Adrenal gland (tissue), 12 donors: ENCODE results near the gene SLC7A5. TPM values are rescaled to one million over a fixed set of nuclear protein-coding genes. Genes with fewer than 3 reads are reported as not detected.

Source experiments
- DNase-seq, 7 donors: peaks; one replicate each; pipeline ENCODE4 v3.0.0-alpha.2; 2019 to 2020
- H3K27ac ChIP-seq, 5 donors: fragments of 200-600 bp; sonication (generic) in 4 of 5; 1 replicate in 3 of 5; 2 replicates in 2 of 5; pipeline versions ENCODE4 v1.5.1 to v1.8.0; 2016 to 2020; ENCODE audit warnings: mild to moderate bottlenecking in 1 of 5
- H3K27me3 ChIP-seq: fragments of 200-600 bp; 2 replicates; pipeline ENCODE4 v1.8.0; 2021
- H3K36me3 ChIP-seq, 2 donors: fragments of 200-600 bp; replicated peaks in 1 of 2; 1 replicate in 1 of 2; 2 replicates in 1 of 2; pipeline versions ENCODE4 v1.5.1 to v1.8.0; 2018 to 2022
- H3K4me1 ChIP-seq, 2 donors: fragments of 200-600 bp; replicated peaks in 1 of 2; 1 replicate in 1 of 2; 2 replicates in 1 of 2; pipeline versions ENCODE4 v1.5.1 to v1.8.0; 2018 to 2021
- H3K4me3 ChIP-seq, 4 donors: fragments of 200-600 bp; sonication (generic) in 3 of 4; one replicate each; pipeline ENCODE4 v1.5.1; 2016 to 2018
- H3K9me3 ChIP-seq, 3 donors: fragments of 200-600 bp; sonication (generic) in 1 of 3; replicated peaks in 1 of 3; 1 replicate in 2 of 3; 2 replicates in 1 of 3; pipeline versions ENCODE4 v1.5.1 to v1.8.0; 2016 to 2021
- CTCF ChIP-seq, 6 experiments: fragments of 450-650 bp in 4 of 6; fragments of 200-600 bp in 2 of 6; sonication (generic) in 1 of 6; IDR thresholded peaks; 1 replicate in 5 of 6; 2 replicates in 1 of 6; pipeline versions ENCODE4 v1.5.1 to v1.8.0; 2016 to 2021; ENCODE audit warnings: antibody characterized with exemption in 6 of 6, mild to moderate bottlenecking in 2 of 6, moderate library complexity in 1 of 6
- POLR2A ChIP-seq, 2 donors: fragments of 450-650 bp; IDR thresholded peaks; one replicate each; pipeline ENCODE4 v1.6.1; 2017; ENCODE audit warnings: antibody characterized with exemption in 2 of 2, mild to moderate bottlenecking in 2 of 2, moderate library complexity in 1 of 2
- WGBS, 4 donors: extraction: QIAGEN DNeasy Blood & Tissue Kit in 2 of 4; methylation state at CpG; one replicate each; pipeline versions ENCODE4 v1.1.5 to v1.1.7; 2013 to 2017; 5-methylcytosine and 5-hydroxymethylcytosine counted together
- intact Hi-C, 2 donors: fragments of 100-400 bp; cut with DNase I; formaldehyde crosslinking; loops; one replicate each; pipeline versions ENCODE4 v1.14.1 to v1.15.0; 2022 to 2023
- microRNA-seq, 3 donors: library from miRNA; unstranded; fragments of <30 nt; microRNA quantifications; one replicate each; pipeline ENCODE4, GENCODE V29; 2017 to 2020
- polyA plus RNA-seq, 3 donors: library from polyadenylated mRNA; stranded (reverse); fragments of 200-250 nt in 2 of 3; fragments of 350-450 nt in 1 of 3; fragmentation: Illumina TruSeq in 1 of 3; extraction: RNeasy Lipid Tissue Mini Kit (QIAGEN cat#74804) in 1 of 3; gene quantifications; one replicate each; pipeline ENCODE4 v1.2.3, GENCODE V29; 2013 to 2014
- small RNA-seq, 2 donors: library from RNA; depleted of rRNA; stranded (forward); fragments of <200 nt; gene quantifications; one replicate each; pipeline ENCODE3, GENCODE V24; 2016
- total RNA-seq, 9 donors: library from RNA; depleted of rRNA in 4 of 9; stranded (reverse); fragments of >200 nt in 4 of 9; fragments of 120-200 nt in 1 of 9; fragmentation: NEBNext Ultra II Directional in 1 of 9; extraction: Animal tissue kit (Norgen Biotek cat#: 25700) in 1 of 9; gene quantifications; one replicate each; pipeline versions ENCODE4 v1.1.0 to v1.2.4, GENCODE V29; 2013 to 2023
- donor health status: healthy with polysubstance abuse.
- donor health status: Bipolar disorder and iron deficiency.
- donor health status: DM: yes; HTN: yes; CAD: no.
- donor health status: DM: no; HTN: no; CAD: no.
- donor health status: DM: no; HTN: no; CAD: no.
- donor health status: DM: yes; HTN: yes; CAD: no.

The SLC7A5 gene
- total and polyA plus RNA-seq, 12 donors = 0.69 to 9.1 (median 2.4) TPM

- intact Hi-C loops = no loop called here
- 38 to 48% (median 42%) methylated on average over 7 to 10 of the region's 10 CpGs for WGBS, 4 donors
- peak in 6 of 7 donors; percentile 29 to 75 (median 64) for DNase-seq
- H3K4me3 ChIP-seq = no peak overlapping the region
- H3K9me3 ChIP-seq = no peaks in the 10 kb centered on the region
- TF ChIP-seq POLR2A (IDR thresholded peaks at IDR 0.05) (no peak), CTCF (IDR thresholded peaks at IDR 0.05) (no peak)
- H3K36me3 ChIP-seq = no peaks in the 10 kb centered on the region
- no peaks in the 10 kb centered on the region for H3K27me3 ChIP-seq
- H3K4me1 ChIP-seq = no peaks in the 10 kb centered on the region
- H3K27ac ChIP-seq = no peak overlapping the region
Observed at GRCh38 chr16:87784812-87785211, 84.5 kb downstream of the SLC7A5 start.

- no peak for DNase-seq
- Histone ChIP-seq H3K27ac (no peak overlapping the region), H3K9me3 (no peaks in the 10 kb centered on the region), H3K4me3 (no peak overlapping the region), H3K4me1 (peaks cover 0 to 7% of the 10 kb centered on the region in 2 donors), H3K27me3 (no peaks in the 10 kb centered on the region), H3K36me3 (no peaks in the 10 kb centered on the region)
- TF ChIP-seq POLR2A (IDR thresholded peaks at IDR 0.05) = no peak
- no peak for TF ChIP-seq CTCF (IDR thresholded peaks at IDR 0.05)
- intact Hi-C loops = no loop called here
- 81 to 87% (median 84%) methylated on average over 4 of the region's 4 CpGs for WGBS, 4 donors
Observed at GRCh38 chr16:87782033-87782432, 87.3 kb downstream of the SLC7A5 start.

GRCh38 chr16:87780385-87780989, 88.8 kb downstream of the SLC7A5 start:
- DNase-seq = peak in 6 of 7 donors; percentile 27 to 62 (median 40)
- Histone ChIP-seq H3K27ac (peak overlapping the region in 1 of 5 donors; percentile 30), H3K4me1 (peaks cover 0 to 7% of the 10 kb centered on the region in 2 donors), H3K36me3 (no peaks in the 10 kb centered on the region), H3K27me3 (no peaks in the 10 kb centered on the region), H3K9me3 (no peaks in the 10 kb centered on the region), H3K4me3 (no peak overlapping the region)
- intact Hi-C loops = no loop called here
- TF ChIP-seq POLR2A (IDR thresholded peaks at IDR 0.05) (no peak), CTCF (IDR thresholded peaks at IDR 0.05) (no peak)
- 71 to 77% (median 75%) methylated on average over 8 to 10 of the region's 10 CpGs for WGBS, 4 donors

Small RNA genes lying within 50 kb of the gene (microRNA-seq; reads per million reads assigned to microRNA genes)
- gene MIR6775 = 0 reads per million in 3 donors

Small RNA genes lying within 50 kb of the gene (small RNA-seq; reads per million reads assigned to genes)
- 0 reads per million in 2 donors for gene MIR6775

Other genes with a start within 250 kb of the SLC7A5 start
- gene KLHDC4, start 103.5 kb downstream of the SLC7A5 start, total RNA-seq = 10 to 100 TPM; 15.4 to 40.1 (median 22.2) TPM
- gene KLHDC4, start 103.5 kb downstream of the SLC7A5 start, polyA plus RNA-seq = 10 to 100 TPM; 15.4 to 94.0 (median 64.8) TPM
- under 1 TPM in 2 of 9 donors, not detected in 7; 0.17 to 0.56 TPM for gene CA5A, start 67.0 kb upstream of the SLC7A5 start, total RNA-seq
- gene CA5A, start 67.0 kb upstream of the SLC7A5 start, polyA plus RNA-seq = not detected
- gene BANP, start 81.9 kb upstream of the SLC7A5 start, total RNA-seq = 10 to 100 TPM; 14.0 to 29.8 (median 22.1) TPM
- 10 to 100 TPM; 10.4 to 23.6 (median 19.2) TPM for gene BANP, start 81.9 kb upstream of the SLC7A5 start, polyA plus RNA-seq